Skin of body (tissue), 2 donors: ENCODE results near the gene BARX1. TPM values are rescaled to one million over a fixed set of nuclear protein-coding genes. Genes with fewer than 3 reads are reported as not detected.
A peak's percentile ranks its signal among the peaks of the same experiment; 100 is the strongest.
"Not testable (repeated sequence)": the region's sequence is repeated elsewhere in the genome, so short reads cannot be mapped to it uniquely, and the experiment has no call there.

ENCODE experiments used
- DNase-seq: peaks from one replicate; lab custom pipeline; 2025; lab: John Stamatoyannopoulos, UW
- total RNA-seq: library from RNA; depleted of rRNA; stranded (reverse); fragments of >200 nt; gene quantifications from one replicate; pipeline ENCODE4 v1.2.3, GENCODE V29; 2014

Gene BARX1
- total RNA-seq, 1 donor from 2014 or later = not detected

- DNase-seq = no peak
These were observed 3.5 kb downstream of the BARX1 start for GRCh38 chr9:93951655-93952118.

GRCh38 chr9:93950619-93951601 is 4.2 kb downstream of the BARX1 start:
- DNase-seq = no peak

GRCh38 chr9:93949694-93950449 is 5.3 kb downstream of the BARX1 start:
- DNase-seq = no peak

- no peak for DNase-seq
These were observed 6.0 kb downstream of the BARX1 start for GRCh38 chr9:93949073-93949693.

GRCh38 chr9:93948441-93949072 is 6.6 kb downstream of the BARX1 start:
- no peak for DNase-seq

- DNase-seq = no peak
These were observed 7.6 kb downstream of the BARX1 start for GRCh38 chr9:93947409-93948070.

GRCh38 chr9:93946338-93946712 is 8.8 kb downstream of the BARX1 start:
- DNase-seq = no peak

GRCh38 chr9:93945400-93946337 is 9.5 kb downstream of the BARX1 start:
- DNase-seq = peak; percentile 9

GRCh38 chr9:93944011-93944410 is 11.1 kb downstream of the BARX1 start:
- DNase-seq = no peak

- no peak for DNase-seq
These were observed 13.0 kb downstream of the BARX1 start for GRCh38 chr9:93942161-93942560.

GRCh38 chr9:93941493-93941892 is 13.7 kb downstream of the BARX1 start:
- no peak for DNase-seq

- no peak for DNase-seq
These were observed 14.2 kb downstream of the BARX1 start for GRCh38 chr9:93940951-93941350.

GRCh38 chr9:93939589-93939988 is 15.6 kb downstream of the BARX1 start:
- not testable (repeated sequence) for DNase-seq

GRCh38 chr9:93937193-93937592 is 18.0 kb downstream of the BARX1 start:
- DNase-seq = no peak

- no peak for DNase-seq
These were observed 23.2 kb downstream of the BARX1 start for GRCh38 chr9:93931905-93932304.

GRCh38 chr9:93930070-93930469 is 25.1 kb downstream of the BARX1 start:
- DNase-seq = no peak

- no peak for DNase-seq
These were observed 25.9 kb downstream of the BARX1 start for GRCh38 chr9:93929231-93929630.

GRCh38 chr9:93922535-93922934 is 32.6 kb downstream of the BARX1 start:
- no peak for DNase-seq

- no peak for DNase-seq
These were observed 34.9 kb downstream of the BARX1 start for GRCh38 chr9:93920131-93920800.
